NCI-H2081 treated with DMSO at 0.1 percent for 48 hours (cell line): ENCODE measurements around the gene ZNF296.

Experiments
- DNase-seq: peaks from one replicate; lab custom pipeline; 2025; lab: John Stamatoyannopoulos, UW

Gene ZNF296

DNA sequence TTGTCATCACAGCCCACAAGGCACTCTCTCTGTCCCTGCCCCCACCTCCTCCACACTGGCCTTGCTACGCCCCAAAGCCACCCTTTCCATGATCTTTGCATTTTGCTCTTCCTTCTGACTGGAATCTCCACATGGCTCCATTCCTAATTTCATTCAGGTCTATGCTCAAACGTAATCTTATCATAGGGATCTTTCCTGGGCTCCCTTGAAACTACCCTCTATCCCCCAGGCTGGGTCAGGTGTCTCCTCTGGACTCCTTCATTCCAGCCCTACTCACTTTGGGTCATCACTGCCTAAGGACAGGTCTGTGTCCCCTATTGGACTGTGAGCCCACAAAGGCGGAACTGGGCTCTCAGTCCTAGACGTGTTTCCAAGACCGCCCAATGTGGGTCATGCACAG, 5.9 kb upstream of the ZNF296 start:
- no peak for DNase-seq

DNA sequence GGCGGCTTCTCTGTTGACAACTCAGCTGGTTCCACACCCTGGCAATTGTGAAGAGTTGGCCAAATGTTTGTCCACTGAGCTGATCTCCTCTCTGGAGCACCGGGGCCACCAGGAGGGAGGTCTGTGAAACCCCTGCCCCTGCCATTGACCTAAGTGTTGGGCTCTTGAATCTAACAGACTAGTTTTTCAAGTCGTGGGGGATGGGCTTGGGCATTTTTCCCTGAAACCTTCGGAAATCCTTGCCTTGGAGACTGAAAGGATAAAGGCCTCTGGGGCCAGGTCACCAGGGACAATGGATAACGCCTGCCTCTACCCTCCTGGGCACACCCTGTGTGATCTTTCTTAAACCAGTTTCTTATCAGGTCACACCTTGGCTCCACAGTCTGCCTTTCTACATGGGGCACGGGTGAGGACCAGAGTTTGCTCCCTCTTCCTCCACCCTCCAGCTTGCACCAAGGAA, 3.7 kb upstream of the ZNF296 start:
- DNase-seq, result no peak

DNA sequence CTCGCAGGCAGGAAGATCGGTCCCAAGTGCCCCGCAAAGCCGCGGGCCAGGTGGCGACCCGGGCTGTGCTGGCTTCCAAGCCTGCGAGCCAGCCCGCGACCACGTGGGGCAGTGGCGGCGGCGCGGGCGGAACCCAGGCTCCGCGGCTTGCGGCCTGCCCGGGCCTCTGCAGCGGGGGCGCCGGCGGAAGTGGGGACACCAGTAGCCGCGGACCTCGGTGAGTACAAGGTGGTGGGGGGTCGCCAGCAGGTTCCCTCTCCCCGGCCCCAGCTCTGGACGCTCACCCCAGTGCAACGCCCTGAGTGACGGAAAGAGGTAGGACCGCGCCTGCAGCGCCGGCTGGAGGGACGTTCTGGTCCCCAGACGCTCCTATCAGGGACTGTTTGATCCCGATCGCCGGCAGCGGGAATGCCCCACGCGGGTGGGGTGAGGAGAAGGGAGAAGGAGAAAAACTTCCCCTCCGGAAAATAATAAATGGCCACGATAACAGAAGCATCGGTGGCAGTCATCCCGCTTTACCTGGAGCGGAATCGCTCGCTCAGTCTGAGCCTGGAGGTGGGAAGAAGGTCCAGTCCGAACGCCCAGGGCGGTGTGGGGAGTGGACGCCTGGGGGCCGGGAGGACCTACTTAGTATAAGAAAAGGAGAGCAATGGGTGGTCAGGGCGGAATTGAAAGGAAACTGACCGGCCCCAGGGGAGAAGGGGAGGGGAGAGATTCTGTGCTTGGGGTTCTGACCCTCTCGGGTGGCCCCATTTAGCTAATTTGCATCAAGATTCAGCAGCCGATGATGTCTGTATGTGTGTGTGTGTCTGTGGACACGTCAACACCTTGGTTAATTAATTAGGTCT, 3.0 kb upstream of the ZNF296 start, which contains the start of gene GEMIN7:
TSS of gene GEMIN7 (plus strand) at position 198 of the 848 bp plus-strand sequence. CDS start 10,855 bp downstream, outside the sequence.
- DNase-seq, result no peak

DNA sequence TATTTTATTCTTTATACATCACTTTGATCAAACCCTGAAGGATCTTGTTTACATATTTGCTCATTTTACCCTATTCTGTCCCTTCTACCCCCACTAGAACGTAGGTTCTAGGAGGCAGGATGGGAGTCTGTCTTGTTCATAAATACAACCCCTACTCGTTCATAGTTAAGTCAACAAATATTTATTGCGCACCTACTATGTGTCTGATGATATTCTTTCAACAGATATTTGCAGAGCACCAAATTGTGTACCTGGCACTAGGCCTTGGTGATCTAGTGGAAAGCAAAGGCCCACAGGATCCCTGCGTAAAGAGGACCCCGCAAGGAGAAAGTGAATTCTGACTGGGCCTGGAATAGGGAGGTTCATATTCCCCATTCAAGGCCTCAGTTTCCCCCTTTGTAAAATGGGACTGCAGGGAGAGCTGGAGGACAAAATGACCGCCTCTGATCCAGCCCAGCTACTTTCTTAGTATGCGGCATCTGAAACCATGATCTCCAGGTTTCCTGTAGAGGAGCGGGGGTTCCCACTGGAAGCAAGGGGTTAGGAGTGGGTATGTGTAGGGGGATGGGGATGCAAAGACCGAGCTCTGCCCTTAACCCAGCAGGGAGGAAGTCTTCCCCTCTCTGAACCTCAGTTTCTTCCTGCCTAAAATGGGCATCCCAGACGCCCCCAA, 2.2 kb upstream of the ZNF296 start:
- DNase-seq, result no peak

DNA sequence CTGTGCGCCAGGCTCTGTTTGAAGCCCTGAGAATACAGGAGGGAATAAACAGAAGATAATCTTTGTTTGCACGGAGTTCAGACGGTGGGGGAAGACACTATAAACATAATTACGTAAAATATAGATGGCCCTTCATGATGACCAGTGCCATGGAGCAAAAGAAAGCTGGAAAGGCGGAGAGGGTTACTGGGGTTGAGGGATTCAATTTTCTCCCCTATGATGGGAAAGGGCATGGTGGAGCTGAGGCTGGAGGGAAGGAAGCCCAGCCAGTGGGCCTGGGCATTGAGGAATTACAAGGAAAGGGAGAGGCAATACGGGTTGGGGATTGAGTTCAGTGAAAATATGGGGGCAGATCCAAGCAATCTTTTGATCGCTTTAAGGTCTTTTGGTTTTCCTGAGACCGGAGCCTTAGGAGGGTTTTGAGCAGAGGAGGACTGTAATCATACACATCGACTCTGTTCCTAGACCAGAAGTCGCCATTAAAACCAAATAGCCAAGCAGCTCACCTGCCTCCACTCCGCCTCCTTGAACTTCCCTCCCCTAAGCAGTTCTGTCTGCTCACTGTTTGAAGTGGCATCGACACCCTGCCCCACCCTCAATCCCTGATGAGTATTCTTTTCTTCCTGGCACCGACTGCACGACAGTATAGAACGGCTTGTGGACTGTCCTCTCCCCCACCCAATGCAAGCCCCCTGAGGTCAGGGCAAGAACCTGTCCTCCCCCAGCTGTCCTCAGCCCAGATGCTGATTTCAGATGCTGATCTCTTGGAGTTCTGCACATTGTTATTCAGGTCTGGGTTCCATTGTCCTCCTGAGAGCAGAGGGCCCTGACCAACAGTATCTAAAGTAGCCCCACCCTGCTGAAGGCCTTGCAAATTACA, 813 bp upstream of the ZNF296 start:
- no peak for DNase-seq

DNA sequence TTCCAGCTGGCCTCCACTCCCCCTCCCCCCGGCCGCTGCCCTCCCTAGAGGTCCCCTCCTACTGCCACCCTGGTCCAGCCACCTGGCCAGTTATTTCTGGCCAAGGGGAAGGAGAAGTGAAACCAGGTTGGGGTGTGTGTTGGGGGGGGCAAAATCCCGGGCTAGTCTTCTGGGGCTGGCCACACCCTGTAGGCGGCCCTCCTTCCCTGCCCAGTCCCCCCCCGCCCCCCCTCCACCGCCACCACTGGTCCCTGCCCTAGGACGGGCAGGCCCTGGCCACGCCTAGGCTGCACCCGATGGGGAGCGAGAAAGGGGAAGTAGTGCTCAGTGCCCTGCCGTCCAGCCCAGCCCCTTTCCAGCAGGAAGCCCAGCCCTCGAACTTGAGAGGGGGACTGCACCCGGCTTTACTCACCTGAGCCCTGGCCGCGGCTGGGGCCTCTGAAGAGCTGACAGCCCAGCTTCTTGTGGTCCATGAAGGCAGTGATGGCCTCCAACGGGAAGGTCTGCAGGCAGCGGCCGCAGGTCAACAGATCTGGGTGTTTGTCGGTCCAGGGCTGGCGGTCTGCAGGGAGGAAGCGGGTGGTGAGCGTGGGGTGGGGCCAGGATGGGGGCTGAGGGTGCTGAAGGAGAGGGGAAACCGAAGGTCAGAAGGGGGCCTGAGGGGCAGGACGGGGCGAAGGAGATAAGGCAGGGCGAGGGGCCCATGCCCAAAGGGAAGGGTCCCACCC, 813 bp downstream of the ZNF296 start:
- no peak for DNase-seq

DNA sequence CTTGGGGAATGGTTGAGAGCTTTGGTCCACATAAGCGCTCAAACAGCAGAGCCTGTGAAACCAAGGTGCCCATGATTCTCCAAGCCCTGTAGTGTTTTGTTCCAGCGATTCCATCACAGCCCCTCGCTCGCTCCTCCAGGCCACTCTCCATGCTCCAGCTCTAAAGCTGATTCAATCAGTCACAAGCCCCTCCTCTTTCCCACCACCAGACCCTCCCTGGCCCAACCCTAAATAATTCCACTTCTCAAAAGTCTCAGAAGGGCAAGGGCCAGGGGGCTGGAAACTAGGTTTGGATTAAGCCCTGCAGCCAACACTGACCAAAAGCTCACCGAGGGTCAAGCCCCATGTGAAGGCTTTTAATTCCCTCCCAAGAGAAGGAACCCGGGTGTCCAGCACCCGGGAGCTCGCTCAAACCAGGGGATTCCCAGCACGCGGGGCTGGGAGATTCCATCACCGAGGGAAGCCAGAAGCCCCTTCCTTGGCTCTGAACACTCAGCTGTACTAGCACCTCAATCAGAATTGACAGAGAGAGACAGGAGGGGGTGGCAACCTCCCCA, 1.5 kb downstream of the ZNF296 start:
- no peak for DNase-seq

DNA sequence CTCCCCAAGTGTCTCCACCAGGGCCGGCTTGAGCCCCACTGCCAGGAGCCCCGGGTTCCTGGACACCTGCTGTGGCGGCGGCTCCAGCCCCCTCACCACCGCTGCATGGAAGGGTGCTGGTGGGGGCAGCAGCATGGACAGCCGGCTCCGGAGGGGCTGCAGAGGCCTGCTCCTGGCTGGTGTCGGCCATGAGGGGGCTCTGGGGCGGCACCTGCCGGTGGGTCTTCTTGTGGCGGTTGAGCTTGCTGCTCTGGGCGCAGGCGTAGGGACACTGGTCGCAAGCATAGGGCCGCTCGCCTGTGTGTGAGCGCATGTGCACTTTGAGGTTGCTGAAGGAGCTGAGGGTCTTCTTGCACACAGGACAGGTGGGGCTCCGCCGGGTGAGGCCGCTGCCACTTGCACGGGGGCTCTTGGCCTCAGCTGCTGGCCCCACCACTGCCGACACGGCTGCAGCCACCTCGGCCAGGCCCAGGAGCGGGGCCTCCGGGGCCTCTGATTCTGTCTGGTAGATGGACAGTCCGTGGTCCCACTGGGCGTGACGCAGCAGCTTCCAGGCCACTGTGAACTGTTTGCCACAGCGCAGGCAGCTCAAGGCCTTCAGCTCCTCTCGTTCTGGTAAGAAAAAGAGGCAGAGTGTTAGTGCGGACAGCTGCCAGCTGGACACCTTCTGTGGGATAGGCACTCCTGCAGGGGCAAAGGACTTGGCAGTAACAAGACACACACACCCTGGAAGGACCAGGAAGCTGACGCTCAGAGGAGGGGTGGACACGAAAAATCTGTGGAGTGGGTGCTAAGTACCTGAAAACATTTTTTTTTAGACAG, 4.1 kb downstream of the ZNF296 start:
- no peak for DNase-seq

DNA sequence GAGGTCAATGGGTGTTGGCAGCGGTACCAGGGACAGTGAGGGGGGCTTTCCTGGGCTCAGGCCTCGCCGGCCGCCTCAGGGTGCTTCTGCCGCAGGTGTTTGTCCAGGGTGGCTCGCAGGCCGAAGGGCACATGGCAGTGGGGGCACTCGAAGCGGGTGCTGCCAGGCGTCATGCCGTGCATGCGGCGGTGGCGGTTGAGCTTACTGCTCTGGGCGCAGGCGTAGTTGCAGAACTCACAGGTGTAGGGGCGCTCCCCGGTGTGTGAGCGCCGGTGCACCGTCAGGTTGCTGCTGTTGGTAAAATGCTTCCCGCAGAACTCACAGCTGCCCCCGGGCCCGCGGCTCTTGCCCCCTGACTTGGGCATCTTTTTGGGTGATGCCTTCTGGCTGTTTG, 4.7 kb downstream of the ZNF296 start:
- DNase-seq, result no peak

DNA sequence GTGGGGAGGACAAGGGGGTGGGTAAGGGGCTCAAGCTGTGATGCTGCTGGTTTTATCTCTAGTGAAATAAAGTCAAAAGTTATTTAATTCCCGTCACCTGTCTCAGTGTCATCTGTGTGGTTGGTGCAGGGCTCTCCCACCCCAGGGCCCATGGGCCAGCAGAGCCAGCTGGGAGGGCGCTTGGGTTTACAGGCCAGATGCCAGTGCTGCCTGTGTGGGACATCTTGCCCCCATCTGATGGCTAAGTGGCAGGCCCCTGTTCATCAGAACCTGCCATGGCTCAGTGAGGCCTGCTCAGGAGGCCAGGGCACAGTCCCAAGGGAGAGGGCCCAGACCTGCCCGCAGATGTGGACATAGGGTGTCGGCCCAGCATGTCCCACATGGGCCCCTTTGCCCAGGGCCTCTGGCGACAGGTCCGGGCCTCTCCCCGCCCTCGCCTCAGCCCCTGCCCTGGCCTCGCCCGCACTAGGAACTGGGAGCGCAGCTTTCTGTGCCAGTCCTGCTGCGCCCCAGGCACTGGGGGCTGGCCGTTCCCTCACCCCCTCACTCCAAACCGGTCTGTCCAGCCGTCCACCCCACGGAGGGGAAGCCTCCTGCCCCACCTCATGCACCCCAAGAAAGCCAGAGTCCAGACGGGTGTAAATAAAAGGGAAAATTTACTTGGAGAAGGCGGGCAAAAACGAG, 5.3 kb downstream of the ZNF296 start:
- no peak for DNase-seq

DNA sequence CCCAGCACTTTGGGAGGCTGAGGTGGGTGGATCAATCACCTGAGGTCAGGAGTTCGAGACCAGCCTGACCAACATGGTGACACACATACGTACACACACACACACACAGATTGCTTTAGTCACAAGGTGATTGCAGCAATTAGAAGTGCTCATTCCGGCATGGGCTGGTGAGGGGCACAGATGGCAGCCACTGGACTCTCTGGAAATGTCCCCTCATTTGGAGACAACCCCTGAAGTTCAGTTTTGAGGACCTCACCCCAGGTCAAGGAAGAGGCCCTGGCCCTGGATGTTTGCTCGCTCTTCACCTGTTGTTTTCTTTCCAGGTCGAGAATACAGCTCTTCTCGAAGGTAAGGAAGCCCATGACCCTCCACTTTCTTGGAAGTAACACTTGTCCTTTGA, 6.1 kb downstream of the ZNF296 start:
- DNase-seq, result no peak

DNA sequence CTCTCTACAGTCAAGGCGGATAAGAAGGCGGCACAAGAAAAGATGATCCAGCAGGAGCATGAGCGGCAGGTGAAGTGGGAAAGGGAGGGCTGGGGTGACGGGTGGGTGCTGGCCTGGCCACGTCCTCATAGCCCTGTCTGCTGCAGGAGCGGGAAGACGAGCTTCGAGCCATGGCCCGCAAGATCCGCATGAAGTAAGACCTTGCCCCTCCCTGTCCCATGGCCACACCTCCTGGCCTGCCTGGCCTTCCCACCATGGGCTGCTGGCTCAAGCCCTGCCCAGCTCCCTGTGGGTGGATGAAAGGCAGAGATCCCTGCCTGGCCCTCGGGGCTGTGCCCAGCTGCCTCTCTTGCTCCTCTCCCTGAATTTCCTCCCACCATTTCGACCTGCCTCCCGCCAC, 7.2 kb downstream of the ZNF296 start:
- DNase-seq, result no peak

DNA sequence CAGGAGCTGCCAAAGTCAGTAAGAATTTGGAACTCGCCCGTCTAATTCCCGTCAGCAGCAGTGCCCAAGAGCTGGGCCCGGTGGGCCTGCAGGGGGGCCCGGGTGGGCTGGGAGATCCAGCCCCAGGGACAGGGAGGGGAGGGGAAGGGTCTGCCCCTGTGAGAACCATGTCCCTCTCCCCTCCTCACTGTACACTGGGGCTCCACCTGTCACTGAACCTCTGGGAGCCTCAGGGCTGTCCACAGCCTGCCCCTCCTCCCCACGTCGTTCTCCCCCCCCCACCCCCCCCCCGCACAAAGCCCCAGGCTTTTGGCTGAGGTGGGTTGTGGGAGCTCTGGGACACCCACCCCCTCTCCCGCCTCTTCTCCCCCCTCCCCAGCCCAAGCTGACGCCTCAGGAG, 8.2 kb downstream of the ZNF296 start:
- no peak for DNase-seq

DNA sequence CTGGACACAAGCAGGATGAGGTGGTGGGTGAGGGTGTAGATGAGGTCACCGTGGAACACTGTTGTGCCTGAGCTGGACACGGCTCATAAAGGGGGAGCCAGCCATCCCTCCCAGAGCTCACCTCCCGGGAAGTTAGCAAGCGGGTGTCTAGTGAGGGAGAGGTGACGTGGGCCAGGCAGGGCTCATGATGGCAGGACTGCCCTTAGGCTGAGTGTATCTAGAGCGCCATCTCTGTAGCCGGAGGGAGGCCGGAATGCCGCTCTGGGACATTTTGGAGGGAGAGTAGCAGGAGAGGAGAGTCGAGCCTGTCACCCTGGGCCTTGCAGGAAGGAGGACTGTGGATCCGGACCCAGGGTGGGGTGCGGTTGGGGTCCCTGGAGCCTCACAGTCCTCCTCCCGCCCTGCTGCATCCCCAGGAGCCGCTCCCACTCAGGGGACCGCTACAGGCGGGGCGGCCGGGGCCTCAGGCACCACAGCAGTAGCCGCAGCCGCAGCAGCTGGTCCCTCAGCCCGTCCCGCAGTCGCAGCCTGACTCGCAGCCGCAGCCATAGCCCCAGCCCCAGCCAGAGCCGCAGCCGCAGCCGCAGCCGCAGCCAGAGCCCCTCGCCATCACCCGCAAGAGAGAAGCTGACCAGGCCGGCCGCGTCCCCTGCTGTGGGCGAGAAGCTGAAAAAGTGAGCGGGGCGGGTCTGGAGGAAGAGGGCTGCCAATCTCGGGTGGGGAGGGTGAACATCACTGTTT, 9.2 kb downstream of the ZNF296 start:
- no peak for DNase-seq

DNA sequence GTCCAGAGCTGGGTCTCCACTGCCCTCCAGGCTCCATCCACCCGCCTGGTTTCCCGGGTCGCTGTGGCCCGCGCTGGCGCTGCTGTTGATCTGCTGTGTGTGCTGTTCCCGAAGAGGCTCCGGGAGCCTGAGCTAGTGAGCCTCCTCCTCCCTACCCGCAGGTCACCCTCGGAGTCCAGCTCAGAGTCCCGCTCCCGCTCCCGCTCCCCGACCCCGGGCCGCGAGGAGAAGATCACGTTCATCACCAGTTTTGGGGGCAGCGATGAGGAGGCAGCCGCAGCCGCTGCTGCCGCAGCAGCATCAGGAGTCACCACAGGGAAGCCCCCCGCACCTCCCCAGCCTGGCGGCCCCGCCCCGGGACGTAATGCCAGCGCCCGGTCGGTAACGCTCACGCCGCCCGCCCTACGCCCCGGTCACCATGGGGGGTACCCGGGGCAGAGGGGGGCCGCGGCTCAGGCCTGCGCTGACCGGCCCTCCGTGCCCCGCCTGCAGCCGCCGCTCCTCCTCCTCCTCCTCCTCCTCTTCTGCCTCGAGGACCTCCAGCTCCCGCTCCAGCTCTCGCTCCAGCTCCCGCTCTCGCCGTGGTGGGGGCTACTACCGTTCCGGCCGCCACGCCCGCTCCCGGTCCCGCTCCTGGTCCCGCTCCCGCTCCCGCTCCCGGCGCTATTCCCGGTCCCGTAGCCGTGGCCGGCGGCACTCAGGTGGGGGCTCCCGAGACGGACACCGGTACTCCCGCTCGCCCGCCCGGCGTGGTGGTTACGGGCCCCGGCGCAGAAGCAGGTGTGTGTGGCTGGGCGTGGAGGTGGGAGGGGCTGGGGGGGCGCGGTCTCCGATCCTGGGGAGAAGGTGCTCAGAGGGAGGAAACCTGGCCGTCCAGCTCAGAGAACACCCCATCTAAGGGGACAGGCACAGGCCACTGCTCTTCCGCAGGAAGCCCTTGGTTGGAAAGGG, 12.2 kb downstream of the ZNF296 start:
- DNase-seq, result no peak

DNA sequence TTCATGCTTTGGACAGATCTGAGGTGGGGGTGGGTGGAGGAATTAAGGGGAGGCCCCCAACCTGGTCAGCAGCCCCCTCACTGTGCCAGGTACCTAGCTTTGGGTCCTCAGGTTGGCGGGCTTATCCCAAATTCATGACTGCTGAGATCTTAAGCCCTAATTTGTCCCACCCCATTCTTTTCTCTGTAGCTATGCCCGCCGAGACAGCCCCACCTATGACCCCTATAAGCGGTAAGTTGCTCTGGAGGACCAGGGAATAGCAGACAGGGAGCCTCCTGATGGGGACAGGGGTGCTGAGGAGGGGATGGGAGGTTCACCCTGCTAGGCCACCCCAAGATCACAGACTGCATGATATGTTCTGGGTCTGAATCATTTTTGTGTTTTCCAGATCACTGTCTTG, 14.3 kb downstream of the ZNF296 start:
- DNase-seq, result no peak

DNA sequence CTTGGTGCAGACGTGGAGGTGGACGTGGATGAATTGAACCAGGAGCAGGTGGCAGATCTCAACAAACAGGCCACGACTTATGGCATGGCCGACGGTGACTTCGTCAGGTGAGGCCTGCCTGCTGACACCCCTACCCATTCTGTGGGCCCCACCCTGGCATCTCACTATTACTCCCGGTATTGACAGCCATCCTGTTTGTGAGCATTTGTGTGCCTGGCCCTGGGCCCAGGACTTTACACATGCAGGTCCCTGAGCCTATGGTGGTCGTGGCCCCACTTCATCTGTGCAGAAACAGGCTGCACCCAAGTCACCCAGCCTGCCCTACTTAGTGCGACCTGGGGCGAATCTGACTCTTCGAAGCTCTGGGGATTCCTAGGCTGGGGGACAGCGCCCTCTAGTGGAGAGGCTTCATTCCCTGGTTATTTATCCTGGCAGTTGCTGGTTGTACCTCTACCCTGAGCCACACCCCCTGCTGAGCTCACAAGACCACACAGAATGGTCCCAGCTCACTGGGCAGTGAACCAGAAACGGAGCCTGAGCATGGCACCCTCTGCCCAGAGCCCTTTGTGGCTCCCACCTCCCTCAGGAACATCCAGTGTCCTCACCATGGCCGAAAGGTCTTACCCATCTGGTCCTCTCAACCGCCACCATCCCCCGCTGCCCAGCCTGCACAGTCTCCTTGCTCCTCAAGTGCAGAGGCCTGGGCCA, 16.9 kb downstream of the ZNF296 start:
- peak; percentile 24 for DNase-seq
